Stomach (tissue), 9 donors: ENCODE data around the gene INTS6L. TPM values are rescaled to one million over a fixed set of nuclear protein-coding genes. Genes with fewer than 3 reads are reported as not detected.

Experiments
- DNase-seq, 2 donors: peaks; one replicate each; pipeline versions ENCODE4 v3.0.0 to v3.0.0-alpha.2; 2013 to 2019
- H3K27ac ChIP-seq, 5 donors: fragments of 200-600 bp in 4 of 5; sonication (generic) in 4 of 5; one replicate each; pipeline ENCODE4 v1.5.1; 2013 to 2019; ENCODE audit warnings: mild to moderate bottlenecking in 1 of 5, moderate library complexity in 1 of 5
- H3K27me3 ChIP-seq, 3 donors: fragments of 200-600 bp; sonication (generic); one replicate each; pipeline ENCODE4 v1.5.1; 2017 to 2019; ENCODE audit warnings: mixed run types in 1 of 3
- H3K36me3 ChIP-seq, 4 donors: fragments of 200-600 bp; sonication (generic); 1 replicate in 3 of 4; 2 replicates in 1 of 4; pipeline ENCODE4 v1.5.1; 2016 to 2019
- H3K4me1 ChIP-seq, 4 donors: fragments of 200-600 bp; sonication (generic); one replicate each; pipeline ENCODE4 v1.5.1; 2016 to 2019
- H3K4me3 ChIP-seq, 4 donors: fragments of 200-600 bp; sonication (generic) in 3 of 4; one replicate each; pipeline ENCODE4 v1.5.1; 2016 to 2019; ENCODE audit warnings: mild to moderate bottlenecking in 1 of 4
- H3K9me3 ChIP-seq, 4 donors: fragments of 200-600 bp; sonication (generic); one replicate each; pipeline ENCODE4 v1.5.1; 2016 to 2019
- CTCF ChIP-seq, 7 experiments: fragments of 450-650 bp in 4 of 7; fragments of 200-600 bp in 3 of 7; sonication (generic) in 3 of 7; IDR thresholded peaks; one replicate each; pipeline ENCODE4 v1.5.1; 2016 to 2019; ENCODE audit warnings: antibody characterized with exemption in 7 of 7, control low read depth in 2 of 7, mild to moderate bottlenecking in 1 of 7
- EP300 ChIP-seq: sonication (generic); formaldehyde crosslinking; IDR thresholded peaks from one replicate; pipeline ENCODE4 v1.6.1; 2017; ENCODE audit warnings: antibody characterized with exemption
- POLR2A ChIP-seq, 4 donors: fragments of 450-650 bp; IDR thresholded peaks; one replicate each; pipeline ENCODE4 v1.6.1; 2016; ENCODE audit warnings: antibody characterized with exemption in 4 of 4, control low read depth in 2 of 4, mild to moderate bottlenecking in 1 of 4, moderate library complexity in 1 of 4
- POLR2AphosphoS5 ChIP-seq, 3 donors: sonication (generic); formaldehyde crosslinking; IDR thresholded peaks; one replicate each; pipeline ENCODE4 v1.6.1; 2016; ENCODE audit warnings: antibody characterized with exemption in 3 of 3
- WGBS, 5 donors: extraction: QIAGEN DNeasy Blood & Tissue Kit in 3 of 5; methylation state at CpG; one replicate each; pipeline versions ENCODE4 v1.1.5 to v1.1.7; 2013 to 2018; 5-methylcytosine and 5-hydroxymethylcytosine counted together
- intact Hi-C: fragments of 100-400 bp; cut with DNase I; formaldehyde crosslinking; loops from one replicate; pipeline ENCODE4 v1.15.1; 2023; ENCODE audit warnings: low total_unique reads
- polyA plus RNA-seq, 3 donors: library from polyadenylated mRNA; stranded (reverse); fragments of 200-250 nt; gene quantifications; one replicate each; pipeline ENCODE4 v1.2.3, GENCODE V29; 2013
- total RNA-seq, 5 donors: library from RNA; depleted of rRNA; stranded (reverse); fragments of >200 nt; gene quantifications; one replicate each; pipeline versions ENCODE4 v1.1.0 to v1.2.3, GENCODE V29; 2014 to 2016
- donor health status: healthy with polysubstance abuse.
- donor health status: Bipolar disorder and iron deficiency.
- donor health status: healthy.

Gene INTS6L
- total and polyA plus RNA-seq, 8 donors = 1.4 to 41.7 (median 11.2) TPM

- Histone ChIP-seq H3K27me3 (no peaks in the 10 kb centered on the region), H3K27ac (no peak overlapping the region), H3K4me3 (no peak overlapping the region), H3K36me3 (no peaks in the 10 kb centered on the region), H3K4me1 (no peaks in the 10 kb centered on the region), H3K9me3 (no peaks in the 10 kb centered on the region)
- intact Hi-C loops = no loop called here
- TF ChIP-seq POLR2AphosphoS5 (IDR thresholded peaks at IDR 0.05) = no peak
- TF ChIP-seq EP300 = no peak
- no peak for TF ChIP-seq CTCF (IDR thresholded peaks at IDR 0.05)
- no peak for TF ChIP-seq POLR2A (IDR thresholded peaks at IDR 0.05)
- DNase-seq = no peak
- WGBS, 5 donors = 51 to 86% (median 69%) methylated on average over 3 of the region's 3 CpGs; no CpG with 5 or more reads in 1 of the 5 donors
Measured at GRCh38 chrX:135512508-135513129, 7.8 kb upstream of the INTS6L start.

GRCh38 chrX:135513130-135513515, 7.3 kb upstream of the INTS6L start:
- no peaks in the 10 kb centered on the region for H3K4me1 ChIP-seq
- no peaks in the 10 kb centered on the region for H3K27me3 ChIP-seq
- DNase-seq = no peak
- no peaks in the 10 kb centered on the region for H3K36me3 ChIP-seq
- H3K27ac ChIP-seq = no peak overlapping the region
- WGBS, 5 donors = 72 to 88% (median 84%) methylated on average over 5 of the region's 5 CpGs
- no peak for TF ChIP-seq POLR2AphosphoS5 (IDR thresholded peaks at IDR 0.05)
- H3K9me3 ChIP-seq = no peaks in the 10 kb centered on the region
- H3K4me3 ChIP-seq = no peak overlapping the region
- intact Hi-C loops = no loop called here

- intact Hi-C loops = no loop called here
- Histone ChIP-seq H3K4me3 (no peak overlapping the region), H3K9me3 (no peaks in the 10 kb centered on the region), H3K4me1 (peaks cover 0 to 6% (median 0%) of the 10 kb centered on the region in 4 donors), H3K27me3 (no peaks in the 10 kb centered on the region), H3K27ac (no peak overlapping the region), H3K36me3 (no peaks in the 10 kb centered on the region)
- no peak for DNase-seq
- 24 to 52% (median 38%) methylated on average over 1 of the region's 1 CpG for WGBS, 5 donors
- no peak for TF ChIP-seq CTCF (IDR thresholded peaks at IDR 0.05)
- TF ChIP-seq EP300 = no peak
- TF ChIP-seq POLR2AphosphoS5 (IDR thresholded peaks at IDR 0.05) = no peak
- no peak for TF ChIP-seq POLR2A (IDR thresholded peaks at IDR 0.05)
Measured at GRCh38 chrX:135516376-135516775, 4.1 kb upstream of the INTS6L start.

GRCh38 chrX:135518161-135518560, 2.3 kb upstream of the INTS6L start:
- WGBS, 5 donors = 25 to 83% (median 54%) methylated on average over 1 of the region's 1 CpG
- no peak for DNase-seq

More at GRCh38 chrX:135518161-135518560, 2.3 kb upstream of the INTS6L start:
- no peak overlapping the region for H3K27ac ChIP-seq
- intact Hi-C loops = no loop called here
- H3K4me3 ChIP-seq = no peak overlapping the region
- TF ChIP-seq CTCF (IDR thresholded peaks at IDR 0.05) (no peak), POLR2A (IDR thresholded peaks at IDR 0.05) (no peak), POLR2AphosphoS5 (IDR thresholded peaks at IDR 0.05) (no peak), EP300 (no peak)
- no peaks in the 10 kb centered on the region for H3K27me3 ChIP-seq
- H3K9me3 ChIP-seq = no peaks in the 10 kb centered on the region
- H3K36me3 ChIP-seq = no peaks in the 10 kb centered on the region
- peaks cover 0 to 15% (median 4%) of the 10 kb centered on the region in 4 donors for H3K4me1 ChIP-seq
